AG09319 (cell line): Measurements from ENCODE around the gene HNRNPLL.

Experiments used
- DNase-seq: peaks from one replicate; pipeline ENCODE4 v3.0.0-alpha.2; 2010; ENCODE audit warnings: low read depth; ENCODE audit errors: extremely low read depth
- TF ChIP-seq, protein P1 (sequence below): IDR thresholded peaks from 2 replicates; pipeline ENCODE4 v1.5.1; 2011; ENCODE audit warnings: low read depth, mild to moderate bottlenecking, inconsistent platforms, low read length, moderate library complexity

Gene HNRNPLL

DNA sequence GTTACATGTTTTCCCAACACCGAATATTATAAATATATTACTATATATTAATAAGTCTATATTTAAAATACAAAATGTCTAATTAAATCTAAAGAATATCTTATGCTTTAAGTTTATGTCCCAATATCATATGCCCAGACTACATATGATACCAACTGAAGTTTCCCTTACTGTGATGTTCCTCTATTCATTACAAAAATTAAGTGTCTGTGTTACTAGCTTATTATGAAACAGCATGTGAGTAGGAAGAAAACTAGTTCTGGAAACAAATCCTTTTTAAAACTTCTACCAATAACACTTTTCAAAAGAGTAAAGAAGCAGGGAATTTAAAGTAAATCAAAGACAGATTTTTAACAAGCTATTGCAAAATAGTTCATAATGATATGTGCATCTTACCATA is 17.8 kb downstream of the HNRNPLL start:
- TF ChIP-seq, protein P1, sequence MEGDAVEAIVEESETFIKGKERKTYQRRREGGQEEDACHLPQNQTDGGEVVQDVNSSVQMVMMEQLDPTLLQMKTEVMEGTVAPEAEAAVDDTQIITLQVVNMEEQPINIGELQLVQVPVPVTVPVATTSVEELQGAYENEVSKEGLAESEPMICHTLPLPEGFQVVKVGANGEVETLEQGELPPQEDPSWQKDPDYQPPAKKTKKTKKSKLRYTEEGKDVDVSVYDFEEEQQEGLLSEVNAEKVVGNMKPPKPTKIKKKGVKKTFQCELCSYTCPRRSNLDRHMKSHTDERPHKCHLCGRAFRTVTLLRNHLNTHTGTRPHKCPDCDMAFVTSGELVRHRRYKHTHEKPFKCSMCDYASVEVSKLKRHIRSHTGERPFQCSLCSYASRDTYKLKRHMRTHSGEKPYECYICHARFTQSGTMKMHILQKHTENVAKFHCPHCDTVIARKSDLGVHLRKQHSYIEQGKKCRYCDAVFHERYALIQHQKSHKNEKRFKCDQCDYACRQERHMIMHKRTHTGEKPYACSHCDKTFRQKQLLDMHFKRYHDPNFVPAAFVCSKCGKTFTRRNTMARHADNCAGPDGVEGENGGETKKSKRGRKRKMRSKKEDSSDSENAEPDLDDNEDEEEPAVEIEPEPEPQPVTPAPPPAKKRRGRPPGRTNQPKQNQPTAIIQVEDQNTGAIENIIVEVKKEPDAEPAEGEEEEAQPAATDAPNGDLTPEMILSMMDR: no peak
- no peak for DNase-seq

DNA sequence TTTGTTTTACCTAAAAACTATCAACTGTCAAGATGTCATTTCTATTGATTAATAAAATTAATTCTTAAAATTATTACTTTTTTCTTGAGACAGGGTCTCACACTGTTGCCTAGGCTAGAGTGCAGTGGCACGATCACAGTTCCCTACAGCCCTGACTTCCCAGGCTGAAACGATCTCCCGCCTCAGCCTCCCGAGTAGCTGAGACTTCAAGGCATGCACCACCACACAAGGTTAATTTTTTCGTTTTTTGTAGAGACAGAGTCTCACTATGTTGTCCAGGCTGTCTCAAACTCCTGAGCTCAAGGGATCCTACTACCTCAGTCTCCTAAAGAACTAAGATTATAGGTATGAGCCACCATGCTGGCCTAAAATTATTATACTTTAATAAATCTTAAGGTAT is 18.7 kb downstream of the HNRNPLL start:
- TF ChIP-seq, protein P1: no peak
- no peak for DNase-seq

DNA sequence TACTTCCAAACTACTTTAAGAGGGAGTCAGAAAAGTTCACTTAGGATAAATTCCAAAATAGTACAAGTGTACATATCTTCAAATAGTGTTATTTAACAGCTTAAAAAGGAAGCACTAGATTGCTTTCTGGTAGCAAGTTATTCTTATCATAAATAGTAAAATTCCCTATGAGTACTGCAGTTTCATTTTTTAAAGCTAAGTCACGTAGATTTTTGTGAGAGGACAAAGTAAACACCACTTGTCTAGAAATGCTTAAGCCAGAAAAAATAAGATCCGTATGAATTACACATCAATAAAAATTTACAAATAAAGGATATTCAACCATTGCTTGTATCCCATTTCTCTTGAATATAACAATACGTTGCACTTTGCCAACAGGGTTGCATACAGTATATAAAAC is 19.2 kb downstream of the HNRNPLL start:
- TF ChIP-seq, protein P1: no peak

DNA sequence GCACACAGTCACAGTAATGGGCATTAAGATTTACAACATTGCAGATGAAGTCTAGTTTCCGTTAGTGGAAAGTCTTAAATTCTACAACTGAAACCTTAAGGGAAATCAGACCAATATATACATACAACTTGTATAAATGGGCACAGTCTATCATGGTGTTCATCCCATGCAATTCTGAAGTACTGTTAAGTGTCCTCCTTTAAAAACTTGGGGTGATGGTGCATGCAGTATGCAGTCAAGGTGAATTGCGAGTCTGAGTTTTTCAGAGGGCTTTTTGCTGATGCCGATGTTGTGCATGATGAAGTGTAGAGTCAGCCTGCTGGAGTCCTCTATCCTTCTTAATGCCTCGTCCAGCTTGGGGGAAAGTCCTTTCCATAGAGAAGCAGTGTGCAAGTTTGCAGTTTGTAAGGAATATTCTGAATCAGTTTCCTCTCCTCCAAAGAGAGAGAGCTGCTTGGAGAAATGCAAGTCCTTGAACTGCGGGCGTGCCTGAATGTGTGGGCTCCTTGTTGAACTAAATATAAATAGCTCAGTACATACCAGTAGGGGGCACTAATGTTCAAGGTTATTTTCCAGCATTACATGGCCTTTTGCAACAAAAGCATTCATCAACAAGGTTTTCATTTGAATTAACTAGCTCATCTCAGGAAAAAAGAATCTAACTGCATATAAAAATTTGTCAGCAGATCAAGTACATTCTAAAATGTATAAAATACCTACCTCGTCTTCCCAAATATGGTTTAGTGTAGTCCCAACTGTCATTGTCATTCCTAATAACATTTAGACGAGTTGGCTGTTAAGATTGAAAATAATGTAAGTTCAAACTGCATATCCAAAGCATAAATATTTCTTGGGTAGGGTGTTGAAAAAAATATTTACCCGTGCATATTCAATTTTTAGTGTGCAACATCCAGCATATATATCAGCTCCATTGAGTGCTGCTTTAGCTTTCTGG is 21.3 kb downstream of the HNRNPLL start:
- TF ChIP-seq, protein P1: peak; percentile 48
- peak; percentile 59 for DNase-seq

More for the DNA sequence above, 19.2 kb downstream of the HNRNPLL start:
- DNase-seq: no peak

DNA sequence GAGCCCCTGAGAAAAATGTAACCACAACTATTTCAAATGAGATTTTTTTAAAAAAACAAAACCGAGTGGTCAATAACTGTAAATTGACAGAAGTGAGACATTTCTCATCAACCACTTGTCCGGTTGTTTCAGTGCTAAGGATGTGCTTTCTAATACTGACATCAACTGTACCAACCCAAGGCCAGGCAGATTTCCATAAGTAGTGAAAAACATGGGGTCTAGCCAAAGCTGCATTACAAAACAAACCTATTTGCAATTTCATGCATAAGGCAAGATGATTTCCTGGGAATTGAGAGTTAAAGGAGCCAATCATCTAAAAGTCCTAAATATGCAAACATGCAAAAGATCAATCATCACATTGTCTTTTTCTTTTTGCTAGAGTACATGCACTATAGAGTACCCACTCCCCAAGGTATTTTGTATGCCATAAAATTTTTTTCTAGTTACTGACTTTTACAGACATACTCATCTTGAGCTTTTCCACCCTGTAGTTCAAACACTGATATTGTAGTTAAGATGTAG is 22.6 kb downstream of the HNRNPLL start:
- TF ChIP-seq, protein P1: no peak
- no peak for DNase-seq

DNA sequence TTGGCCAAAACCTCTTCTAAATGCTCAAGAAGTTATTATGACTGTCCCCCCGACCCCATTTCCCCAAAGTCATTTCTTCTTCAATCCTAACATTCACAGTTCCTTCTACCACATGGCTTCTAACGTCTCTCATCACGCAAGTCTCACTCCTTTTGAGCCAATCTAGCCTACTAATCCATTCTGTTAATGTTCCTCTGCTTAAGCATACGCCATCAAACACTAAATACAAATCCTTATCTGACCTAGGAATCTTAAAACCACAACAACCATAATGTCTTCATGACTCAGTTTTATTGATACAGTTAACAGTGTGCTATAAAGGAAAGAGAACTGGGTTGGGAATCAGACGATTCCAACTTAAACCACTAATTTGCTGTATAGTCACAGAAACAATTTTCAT is 23.9 kb downstream of the HNRNPLL start:
- TF ChIP-seq, protein P1: no peak
- no peak for DNase-seq

DNA sequence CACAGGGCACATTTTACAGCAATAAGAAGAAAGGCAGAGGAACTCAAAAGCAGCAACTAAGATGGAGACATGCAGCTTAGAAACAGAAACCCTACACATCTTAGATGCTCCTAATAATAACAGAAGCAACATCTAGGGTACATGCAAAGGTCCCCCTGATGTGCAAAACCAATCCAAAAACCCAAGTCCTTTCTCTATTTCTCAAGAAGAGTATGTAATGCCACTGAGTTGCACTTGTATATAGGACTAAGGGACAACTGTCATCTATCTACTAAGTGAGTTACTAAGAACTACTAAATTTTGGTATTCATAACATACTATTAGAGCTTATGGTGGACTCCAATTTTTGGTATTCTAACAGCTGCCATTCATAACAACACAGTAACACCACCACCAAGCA is 28.4 kb downstream of the HNRNPLL start:
- no peak for DNase-seq
- TF ChIP-seq, protein P1: no peak
